Measurements from ENCODE around the gene STK4. TPM values are rescaled to one million over a fixed set of nuclear protein-coding genes. Genes with fewer than 3 reads are reported as not detected.
A peak's percentile ranks its signal among the peaks of the same experiment; 100 is the strongest.

Gene STK4
- total and polyA plus RNA-seq, 2 of the 4 experiments (the other 2 are of a cell fraction), result 10.2 to 22.2 TPM

DNA sequence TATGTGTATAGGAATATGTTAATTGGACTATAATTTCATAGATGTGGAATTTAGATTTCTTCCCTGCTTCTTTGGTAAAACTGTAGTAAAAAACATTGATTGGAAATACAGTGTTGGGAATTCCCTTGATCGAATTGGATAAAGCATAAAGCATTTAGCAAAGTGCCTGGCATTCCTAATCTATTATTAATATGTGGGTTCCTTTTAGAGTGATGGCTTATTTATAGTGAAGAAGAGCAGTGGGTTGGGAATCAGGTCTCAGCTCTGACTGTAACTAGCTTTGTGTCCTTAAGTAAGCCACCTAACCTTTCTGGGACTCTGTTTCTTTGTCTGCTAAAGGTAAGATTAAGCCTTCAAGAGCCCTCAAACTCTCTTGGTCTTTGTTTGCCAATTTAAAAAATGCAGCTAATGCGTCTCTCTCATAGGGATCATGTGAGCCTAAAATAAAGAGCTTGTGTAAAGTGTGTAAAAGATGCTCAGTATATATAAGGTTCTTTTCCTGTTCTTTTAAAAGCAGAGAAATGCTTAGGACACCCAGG is 81.3 kb downstream of the STK4 start:
- Histone ChIP-seq H3K36me3 (ENCODE audit: control insufficient read depth, insufficient read depth, low read length) (no peaks in the 10 kb centered on the region), H3K14ac (replicated peaks; ENCODE audit: low read depth, low read length) (no peak overlapping the region), H3K79me1 (ENCODE audit: low read depth in 1 of 2, low read length in 2 of 2) (peaks cover 13 to 25% of the 10 kb centered on the region in 2 experiments), H4K91ac (ENCODE audit: insufficient read depth, low read depth, low read length) (no peak overlapping the region), H2BK5ac (ENCODE audit: low read depth, low read length, poor library complexity, severe bottlenecking) (no peak overlapping the region), H3K4me3 (ENCODE audit: insufficient read depth, low read depth, low read length) (no peak overlapping the region), H4K5ac (ENCODE audit: low read depth, low read length) (no peak overlapping the region), H2BK15ac (ENCODE audit: low read depth, low read length) (no peak overlapping the region), H2BK20ac (ENCODE audit: low read depth, low read length) (no peak overlapping the region), H3K9me3 (ENCODE audit: control insufficient read depth, insufficient read depth, low read length) (no peaks in the 10 kb centered on the region), H3K9ac (ENCODE audit: low read depth, low read length) (no peak overlapping the region), H3K27ac (ENCODE audit: insufficient read depth, low read length) (no peak overlapping the region), H3K27me3 (ENCODE audit: control insufficient read depth, insufficient read depth, low read length) (no peaks in the 10 kb centered on the region), H3K18ac (ENCODE audit: low read depth, low read length) (peak overlapping the region; percentile 77; the same call in 1 of the 2 replicates), H2BK120ac (ENCODE audit: low read depth, low read length) (no peak overlapping the region), H2AK5ac (ENCODE audit: low read depth, low read length) (no peak overlapping the region), H4K20me1 (ENCODE audit: insufficient read depth, low read length) (no peaks in the 10 kb centered on the region), H3K23ac (ENCODE audit: low read depth, low read length) (no peak overlapping the region), H3K4me1 (ENCODE audit: control insufficient read depth, insufficient read depth, low read length) (peaks cover 11% of the 10 kb centered on the region), H3K4me2 (ENCODE audit: low read depth, low read length) (no peak overlapping the region), H3K56ac (ENCODE audit: extremely low read depth, insufficient read depth, low read length) (no peak overlapping the region), H2AK9ac (replicated peaks; ENCODE audit: low read depth, low read length, poor library complexity) (no peak overlapping the region), H3K9me1 (ENCODE audit: insufficient read depth, low read length) (no peaks in the 10 kb centered on the region), H2AFZ (replicated peaks; ENCODE audit: low read length, poor library complexity) (no peak overlapping the region), H4K8ac (ENCODE audit: low read depth in 2 of 2, low read length in 2 of 2) (no peak overlapping the region), H3K4ac (ENCODE audit: low read depth, low read length) (no peak overlapping the region)
- dilution Hi-C loops (cut with HindIII; ENCODE audit: low sequenced_read_pairs, unreplicated experiment), result no loop called here
- BruUV-seq (replicated peaks), result no TSS peak
- intact Hi-C loops (cut with micrococcal nuclease), result no loop called here
- CTCF ChIA-PET, result interaction anchor here (1.0 kb wide), 1 partner anchor 48 kb away, joined by 6 read pairs; no protein-coding TSS in a partner anchor
- no CpG with 5 or more reads among the region's 2 CpGs for WGBS, 2 experiments (ENCODE audit: extremely low coverage in 2 of 2, insufficient read length in 1 of 2)
- in situ Hi-C loops (cut with MboI; ENCODE audit: low sequenced_read_pairs), result loop anchor here (5.0 to 25.0 kb wide), 2 partner anchors 40 to 740 kb away; partner anchors contain the start of genes DNTTIP1 and WFDC3
- no peak for TF ChIP-seq POLR2A (IDR thresholded peaks at IDR 0.05; ENCODE audit: low read depth, low read length)
- TF ChIP-seq NFE2L2 (IDR thresholded peaks at IDR 0.05; ENCODE audit: low read depth, low read length), result no peak
- TF ChIP-seq RFX5 (IDR thresholded peaks at IDR 0.05; ENCODE audit: low read depth, low read length), result no peak
- no peak; the same call in 1 of the 2 replicates for ATAC-seq (ENCODE audit: low read depth)
- no peak for DNase-seq
- POLR2A ChIA-PET (ENCODE audit: unreplicated experiment), result no interaction called here
